Stimulated activated memory B cell treated with anti-CD40 and anti-IgM and Interleukin-4, amounts not matched to agents 10 μg/mL and 1 μg/mL and 100 μg/mL, for 72 hours (primary cell): ENCODE results near the gene CPNE8.

Experiments
- ATAC-seq: fragments of 150-1000 bp; cut with Tn5 transposase; 2 replicates; pipeline ENCODE4 v1.10.0; 2021
- H3K27ac Mint-ChIP-seq: one replicate; pipeline ENCODE4 v1.8.0; 2022; ENCODE audit warnings: mild to moderate bottlenecking, mixed read lengths
- H3K27me3 Mint-ChIP-seq: one replicate; pipeline ENCODE4 v1.8.0; 2022; ENCODE audit warnings: mixed read lengths
- H3K36me3 Mint-ChIP-seq: one replicate; pipeline ENCODE4 v1.8.0; 2022; ENCODE audit warnings: mixed read lengths
- H3K4me1 Mint-ChIP-seq: one replicate; pipeline ENCODE4 v1.8.0; 2022; ENCODE audit warnings: mixed read lengths
- H3K4me3 Mint-ChIP-seq: one replicate; pipeline ENCODE4 v1.8.0; 2022; ENCODE audit warnings: mild to moderate bottlenecking, moderate library complexity, mixed read lengths
- H3K9me3 Mint-ChIP-seq: one replicate; pipeline ENCODE4 v1.8.0; 2022; ENCODE audit warnings: mixed read lengths

The CPNE8 gene

GRCh38 chr12:38905480-38906351 lies at the start of gene CPNE8:
TSS of gene CPNE8 (minus strand) at chr12:38905591. CDS start at chr12:38905534, 57 bp downstream.
- peaks cover 3% of the 10 kb centered on the region for H3K9me3 Mint-ChIP-seq
- H3K4me3 Mint-ChIP-seq = peak within 1 kb of the TSS; percentile 75
- peaks cover 14% of the 10 kb centered on the region for H3K4me1 Mint-ChIP-seq
- H3K27ac Mint-ChIP-seq = peak within 1 kb of the TSS; percentile 17
- peak; percentile 32 for ATAC-seq
- peaks cover 40% of the 10 kb centered on the region for H3K27me3 Mint-ChIP-seq
- H3K36me3 Mint-ChIP-seq = no peaks in the 10 kb centered on the region

GRCh38 chr12:38954238-38954873 lies 49.0 kb upstream of the CPNE8 start:
- Mint-ChIP-seq H3K9me3 (peaks cover 7% of the 10 kb centered on the region), H3K27ac (no peak overlapping the region), H3K36me3 (no peaks in the 10 kb centered on the region), H3K4me1 (no peaks in the 10 kb centered on the region), H3K4me3 (no peak overlapping the region), H3K27me3 (no peaks in the 10 kb centered on the region)
- ATAC-seq = no peak

- Mint-ChIP-seq H3K36me3 (no peaks in the 10 kb centered on the region), H3K4me3 (no peak overlapping the region), H3K27ac (no peak overlapping the region), H3K27me3 (no peaks in the 10 kb centered on the region), H3K4me1 (no peaks in the 10 kb centered on the region), H3K9me3 (peaks cover 10% of the 10 kb centered on the region)
- ATAC-seq = no peak
Observed at GRCh38 chr12:38949363-38949762, 44.0 kb upstream of the CPNE8 start.

- H3K4me1 Mint-ChIP-seq = no peaks in the 10 kb centered on the region
- H3K9me3 Mint-ChIP-seq = peaks cover 11% of the 10 kb centered on the region
- no peaks in the 10 kb centered on the region for H3K36me3 Mint-ChIP-seq
- no peak for ATAC-seq
- H3K4me3 Mint-ChIP-seq = no peak overlapping the region
- H3K27ac Mint-ChIP-seq = no peak overlapping the region
- H3K27me3 Mint-ChIP-seq = no peaks in the 10 kb centered on the region
Observed at GRCh38 chr12:38934686-38935085, 29.3 kb upstream of the CPNE8 start.

- H3K9me3 Mint-ChIP-seq = peaks cover 11% of the 10 kb centered on the region
- H3K4me1 Mint-ChIP-seq = no peaks in the 10 kb centered on the region
- no peak overlapping the region for H3K27ac Mint-ChIP-seq
- no peak for ATAC-seq
- H3K27me3 Mint-ChIP-seq = no peaks in the 10 kb centered on the region
- no peaks in the 10 kb centered on the region for H3K36me3 Mint-ChIP-seq
- H3K4me3 Mint-ChIP-seq = no peak overlapping the region
Observed at GRCh38 chr12:38934078-38934584, 28.7 kb upstream of the CPNE8 start.

- Mint-ChIP-seq H3K36me3 (no peaks in the 10 kb centered on the region), H3K4me3 (no peak overlapping the region), H3K9me3 (peaks cover 7% of the 10 kb centered on the region), H3K27ac (no peak overlapping the region), H3K27me3 (no peaks in the 10 kb centered on the region), H3K4me1 (no peaks in the 10 kb centered on the region)
- no peak for ATAC-seq
Observed at GRCh38 chr12:38932320-38932719, 26.9 kb upstream of the CPNE8 start.

GRCh38 chr12:38931461-38931860 lies 26.1 kb upstream of the CPNE8 start:
- Mint-ChIP-seq H3K9me3 (peaks cover 7% of the 10 kb centered on the region), H3K27ac (no peak overlapping the region), H3K4me1 (no peaks in the 10 kb centered on the region), H3K4me3 (no peak overlapping the region), H3K36me3 (no peaks in the 10 kb centered on the region), H3K27me3 (no peaks in the 10 kb centered on the region)
- ATAC-seq = no peak

- peaks cover 7% of the 10 kb centered on the region for H3K9me3 Mint-ChIP-seq
- no peaks in the 10 kb centered on the region for H3K27me3 Mint-ChIP-seq
Observed at GRCh38 chr12:38930990-38931389, 25.6 kb upstream of the CPNE8 start.

GRCh38 chr12:38926501-38926900 lies 21.1 kb upstream of the CPNE8 start:
- no peak overlapping the region for H3K27ac Mint-ChIP-seq
- H3K36me3 Mint-ChIP-seq = no peaks in the 10 kb centered on the region
- peaks cover 4% of the 10 kb centered on the region for H3K9me3 Mint-ChIP-seq
- no peak for ATAC-seq
- H3K4me3 Mint-ChIP-seq = no peak overlapping the region
- no peaks in the 10 kb centered on the region for H3K27me3 Mint-ChIP-seq
- no peaks in the 10 kb centered on the region for H3K4me1 Mint-ChIP-seq

More at GRCh38 chr12:38930990-38931389, 25.6 kb upstream of the CPNE8 start:
- Mint-ChIP-seq H3K4me1 (no peaks in the 10 kb centered on the region), H3K27ac (no peak overlapping the region), H3K36me3 (no peaks in the 10 kb centered on the region), H3K4me3 (no peak overlapping the region)
- ATAC-seq = no peak

- no peaks in the 10 kb centered on the region for H3K36me3 Mint-ChIP-seq
- H3K4me1 Mint-ChIP-seq = no peaks in the 10 kb centered on the region
- no peaks in the 10 kb centered on the region for H3K27me3 Mint-ChIP-seq
- ATAC-seq = no peak
- no peaks in the 10 kb centered on the region for H3K9me3 Mint-ChIP-seq
- H3K4me3 Mint-ChIP-seq = no peak overlapping the region
- H3K27ac Mint-ChIP-seq = no peak overlapping the region
Observed at GRCh38 chr12:38921025-38921677, 15.8 kb upstream of the CPNE8 start.

GRCh38 chr12:38919191-38919590 lies 13.8 kb upstream of the CPNE8 start:
- H3K27me3 Mint-ChIP-seq = no peaks in the 10 kb centered on the region
- H3K9me3 Mint-ChIP-seq = peaks cover 2% of the 10 kb centered on the region
- no peak overlapping the region for H3K27ac Mint-ChIP-seq
- H3K4me3 Mint-ChIP-seq = no peak overlapping the region
- H3K4me1 Mint-ChIP-seq = no peaks in the 10 kb centered on the region
- H3K36me3 Mint-ChIP-seq = no peaks in the 10 kb centered on the region
- no peak for ATAC-seq

- no peaks in the 10 kb centered on the region for H3K36me3 Mint-ChIP-seq
- H3K4me1 Mint-ChIP-seq = no peaks in the 10 kb centered on the region
- no peak overlapping the region for H3K27ac Mint-ChIP-seq
- no peaks in the 10 kb centered on the region for H3K27me3 Mint-ChIP-seq
- H3K9me3 Mint-ChIP-seq = peaks cover 5% of the 10 kb centered on the region
- no peak overlapping the region for H3K4me3 Mint-ChIP-seq
- ATAC-seq = no peak
Observed at GRCh38 chr12:38915429-38916182, 10.2 kb upstream of the CPNE8 start.

- Mint-ChIP-seq H3K27ac (no peak overlapping the region), H3K4me3 (no peak overlapping the region), H3K9me3 (peaks cover 5% of the 10 kb centered on the region), H3K36me3 (no peaks in the 10 kb centered on the region), H3K4me1 (peaks cover 3% of the 10 kb centered on the region), H3K27me3 (peaks cover 4% of the 10 kb centered on the region)
- ATAC-seq = no peak
Observed at GRCh38 chr12:38912116-38912515, 6.7 kb upstream of the CPNE8 start.

GRCh38 chr12:38911611-38912010 lies 6.2 kb upstream of the CPNE8 start:
- no peak for ATAC-seq
- H3K27me3 Mint-ChIP-seq = peaks cover 9% of the 10 kb centered on the region
- H3K4me3 Mint-ChIP-seq = no peak overlapping the region
- no peak overlapping the region for H3K27ac Mint-ChIP-seq
- H3K36me3 Mint-ChIP-seq = no peaks in the 10 kb centered on the region
- H3K4me1 Mint-ChIP-seq = peaks cover 8% of the 10 kb centered on the region
- H3K9me3 Mint-ChIP-seq = peaks cover 5% of the 10 kb centered on the region
